Right forelimb (tissue), 1 donor: ENCODE measurements around the gene SNRPB.

Experiments used
- DNase-seq: peaks from one replicate; pipeline ENCODE4 v3.0.0-alpha.2; 2018

SNRPB gene

GRCh38 chr20:2418388-2418787 lies 52.2 kb downstream of the SNRPB start:
- DNase-seq: no peak

- no peak for DNase-seq
These were observed 53.4 kb downstream of the SNRPB start for GRCh38 chr20:2417213-2417541.

- no peak for DNase-seq
These were observed 53.9 kb downstream of the SNRPB start for GRCh38 chr20:2416541-2417212.
